ENCODE measurements around the gene CELA2B.

GRCh38 chr1:15456313-15456954 lies 19.5 kb upstream of the CELA2B start, which contains the start of gene CELA2A:
- TF ChIP-seq POLR2A (IDR thresholded peaks at IDR 0.05) (no peak), CTCF (IDR thresholded peaks at IDR 0.05 in 4 of 5, conservative IDR thresholded peaks at IDR 0.05 in 1 of 5) (no peak)

All from gastrocnemius medialis (tissue), 4 donors.